Measurements from ENCODE around the gene LSM14A.

- TF ChIP-seq TAF1 (IDR thresholded peaks at IDR 0.05; ENCODE audit: low read depth, low read length): no peak
- no peak for TF ChIP-seq POLR2A (IDR thresholded peaks at IDR 0.05; ENCODE audit: low read depth, low read length)
- TF ChIP-seq POLR2AphosphoS5 (IDR thresholded peaks at IDR 0.05; ENCODE audit: low read depth, low read length): no peak
- no peak for TF ChIP-seq SPI1 (IDR thresholded peaks at IDR 0.05; ENCODE audit: low read depth, low read length)
Measured at GRCh38 chr19:34254698-34255432, 82.6 kb downstream of the LSM14A start.

Data from GM12891 (cell line).